GM19328 (cell line): ENCODE results near the gene THADA.

Experiments used
- ATAC-seq: cut with Tn5 transposase; IDR thresholded peaks from one replicate; pipeline ENCODE4 v1.9.1; 2021; ENCODE audit warnings: mild to moderate bottlenecking, moderate library complexity; ENCODE audit not compliant: unreplicated experiment

THADA gene

DNA sequence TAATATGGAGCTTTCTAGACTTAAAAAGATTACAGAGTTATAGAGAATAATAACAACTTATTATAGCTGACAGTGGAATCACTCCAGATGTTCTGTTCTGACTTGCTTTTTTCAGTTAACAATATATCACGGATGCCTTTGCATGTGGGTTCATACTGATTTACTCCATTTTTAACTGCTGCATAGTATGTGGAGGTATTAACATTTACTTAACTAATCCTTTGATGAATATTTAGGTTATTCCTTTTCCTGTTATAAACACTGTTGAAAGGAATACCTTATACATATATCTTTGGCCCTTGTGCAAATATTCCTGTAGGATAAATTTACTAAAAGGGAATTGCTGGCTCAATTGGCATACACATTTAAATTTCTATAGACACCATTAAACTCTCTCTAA, 336.3 kb downstream of the THADA start:
- no peak for ATAC-seq

- ATAC-seq, result no peak
Measured at GRCh38 chr2:43258547-43259156, 337.2 kb downstream of the THADA start.

GRCh38 chr2:43255296-43255910, 340.4 kb downstream of the THADA start:
- ATAC-seq, result no peak

- ATAC-seq, result no peak
Measured at GRCh38 chr2:43254331-43254730, 341.5 kb downstream of the THADA start.

- ATAC-seq, result no peak
Measured at GRCh38 chr2:43251171-43251731, 344.6 kb downstream of the THADA start.

DNA sequence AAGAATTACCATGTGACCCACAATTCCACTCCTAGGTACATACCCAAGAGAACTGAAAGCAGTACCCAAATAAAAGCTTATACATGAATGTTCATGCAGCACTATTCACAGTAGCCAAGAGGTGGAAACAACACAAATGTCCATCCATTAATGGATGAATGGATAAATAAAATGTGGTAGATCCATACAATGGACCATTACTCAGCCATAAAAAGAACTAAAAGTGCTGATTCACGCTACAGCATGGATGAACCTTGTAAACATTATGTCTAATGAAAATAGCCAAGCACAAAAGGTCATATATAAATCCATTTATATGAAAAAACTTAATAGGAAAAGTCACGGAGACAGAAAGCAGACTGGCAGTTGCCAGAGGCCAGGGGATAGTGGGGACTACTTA, 345.8 kb downstream of the THADA start:
- ATAC-seq, result no peak

DNA sequence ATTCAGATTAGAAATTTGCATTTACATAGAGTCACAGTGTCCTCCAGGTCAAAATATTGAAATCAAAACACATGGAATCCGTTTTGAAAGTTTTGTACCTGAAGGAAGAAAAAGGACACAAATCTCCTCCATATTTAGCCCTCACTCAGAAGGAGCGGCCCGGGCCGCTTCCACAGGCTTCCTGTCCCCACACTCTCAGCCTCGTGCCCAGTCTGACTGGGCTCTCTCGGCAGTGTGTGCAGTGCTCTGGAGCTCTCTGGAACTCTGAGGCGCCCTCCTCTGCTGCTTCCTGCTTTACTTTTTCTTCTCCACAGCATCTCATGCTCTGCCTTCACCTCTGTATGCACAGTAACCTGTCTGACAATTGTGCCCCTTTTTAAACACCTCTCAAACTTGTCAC, 347.2 kb downstream of the THADA start:
- ATAC-seq, result no peak

GRCh38 chr2:43246641-43247040, 349.2 kb downstream of the THADA start:
- ATAC-seq, result no peak

DNA sequence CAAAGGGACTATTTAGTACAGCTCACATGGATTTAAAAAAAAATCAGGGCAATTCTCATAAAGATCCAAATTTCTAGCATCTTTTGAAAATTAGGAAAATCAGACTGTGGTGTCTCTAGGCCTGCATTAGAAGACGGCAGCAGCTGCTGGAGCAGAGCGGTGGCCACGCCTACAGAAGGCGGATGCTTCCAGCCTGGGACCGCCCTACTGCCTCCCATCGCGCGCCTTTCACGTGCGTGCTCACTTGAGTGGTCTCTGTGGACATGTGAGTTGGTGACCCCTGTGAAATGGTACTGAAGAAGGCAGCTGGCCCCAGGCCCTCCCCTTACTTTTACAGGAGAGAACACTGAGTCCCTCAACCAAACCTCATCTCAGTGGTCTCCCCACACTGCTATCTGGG, 354.3 kb downstream of the THADA start:
- ATAC-seq, result no peak

- ATAC-seq, result no peak
Measured at GRCh38 chr2:43240766-43241150, 355.1 kb downstream of the THADA start.

DNA sequence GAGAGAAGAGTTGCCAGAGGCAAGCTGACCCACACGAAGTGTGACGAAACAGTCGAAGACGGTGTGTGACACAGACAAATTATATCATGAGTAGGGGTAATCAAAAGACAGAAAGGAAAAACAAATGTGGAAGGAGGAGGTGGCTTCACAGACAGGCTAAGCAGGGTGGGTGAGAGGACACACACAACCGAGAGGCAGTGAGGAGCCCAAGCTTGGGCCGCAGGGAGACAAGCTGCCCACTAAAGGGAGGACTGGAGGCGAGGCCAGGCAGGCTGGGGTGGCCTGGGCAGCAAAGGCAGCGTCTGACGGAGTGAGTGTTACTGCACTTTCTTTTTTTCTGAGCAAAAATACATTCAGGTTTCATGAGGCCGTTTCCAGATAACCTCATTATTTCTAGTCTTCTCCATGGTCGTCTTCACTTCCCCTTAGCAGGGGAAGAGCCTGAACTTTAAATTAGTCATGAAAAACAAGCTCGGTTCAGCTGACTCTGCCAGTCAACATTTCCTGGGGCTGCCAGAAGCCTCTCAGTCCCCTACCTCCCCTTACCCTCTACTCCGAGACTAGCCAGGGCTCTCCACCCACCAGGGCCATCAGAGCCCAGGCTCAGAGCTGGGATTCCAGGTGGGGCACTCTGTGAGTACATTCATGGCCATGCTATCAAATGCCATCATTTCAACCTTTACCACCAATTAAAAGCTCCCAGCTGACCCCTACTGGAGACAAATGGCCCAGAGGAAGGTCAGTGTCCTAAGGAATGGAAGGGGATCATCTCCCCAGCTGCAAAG, 355.7 kb downstream of the THADA start:
- no peak for ATAC-seq

DNA sequence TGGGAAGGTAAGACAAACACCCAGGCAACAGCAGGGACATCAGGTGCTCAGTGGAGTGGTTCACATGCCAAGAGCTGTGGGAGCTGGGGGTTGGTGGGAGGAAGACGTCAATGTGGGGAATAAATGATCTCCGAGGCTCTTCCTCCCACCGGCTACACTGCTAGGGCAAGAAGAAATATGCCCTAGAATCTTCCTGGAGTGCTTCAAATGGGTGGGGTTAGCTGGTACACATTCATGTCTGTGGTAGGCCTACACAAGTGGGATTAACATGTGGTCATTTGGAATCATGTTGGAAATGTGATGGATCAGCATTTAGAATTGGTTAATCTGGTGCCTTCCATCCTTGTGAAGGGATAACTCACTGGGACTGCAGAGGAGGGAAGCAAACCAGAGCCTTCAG, 357.0 kb downstream of the THADA start:
- no peak for ATAC-seq

DNA sequence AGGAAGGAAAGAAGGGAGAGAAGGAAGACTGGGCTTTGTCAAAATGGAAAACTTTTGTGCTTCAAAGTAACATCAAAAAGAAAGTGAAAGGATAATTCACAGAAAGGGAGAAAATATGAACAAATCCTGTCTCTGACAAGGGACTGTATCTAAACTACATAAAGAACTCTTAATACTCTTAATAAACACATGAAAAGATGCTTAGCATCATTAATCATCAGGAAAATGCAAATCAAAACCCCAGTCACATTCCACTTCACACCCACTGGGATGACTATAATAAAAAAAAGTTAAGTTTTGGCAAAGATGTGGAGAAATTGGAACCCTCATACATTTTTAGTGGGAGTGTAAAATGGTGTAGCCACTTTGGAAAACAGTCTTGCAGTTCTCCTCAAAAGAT, 357.7 kb downstream of the THADA start:
- ATAC-seq, result no peak

GRCh38 chr2:43233218-43234212, 362.3 kb downstream of the THADA start:
- ATAC-seq, result no peak

DNA sequence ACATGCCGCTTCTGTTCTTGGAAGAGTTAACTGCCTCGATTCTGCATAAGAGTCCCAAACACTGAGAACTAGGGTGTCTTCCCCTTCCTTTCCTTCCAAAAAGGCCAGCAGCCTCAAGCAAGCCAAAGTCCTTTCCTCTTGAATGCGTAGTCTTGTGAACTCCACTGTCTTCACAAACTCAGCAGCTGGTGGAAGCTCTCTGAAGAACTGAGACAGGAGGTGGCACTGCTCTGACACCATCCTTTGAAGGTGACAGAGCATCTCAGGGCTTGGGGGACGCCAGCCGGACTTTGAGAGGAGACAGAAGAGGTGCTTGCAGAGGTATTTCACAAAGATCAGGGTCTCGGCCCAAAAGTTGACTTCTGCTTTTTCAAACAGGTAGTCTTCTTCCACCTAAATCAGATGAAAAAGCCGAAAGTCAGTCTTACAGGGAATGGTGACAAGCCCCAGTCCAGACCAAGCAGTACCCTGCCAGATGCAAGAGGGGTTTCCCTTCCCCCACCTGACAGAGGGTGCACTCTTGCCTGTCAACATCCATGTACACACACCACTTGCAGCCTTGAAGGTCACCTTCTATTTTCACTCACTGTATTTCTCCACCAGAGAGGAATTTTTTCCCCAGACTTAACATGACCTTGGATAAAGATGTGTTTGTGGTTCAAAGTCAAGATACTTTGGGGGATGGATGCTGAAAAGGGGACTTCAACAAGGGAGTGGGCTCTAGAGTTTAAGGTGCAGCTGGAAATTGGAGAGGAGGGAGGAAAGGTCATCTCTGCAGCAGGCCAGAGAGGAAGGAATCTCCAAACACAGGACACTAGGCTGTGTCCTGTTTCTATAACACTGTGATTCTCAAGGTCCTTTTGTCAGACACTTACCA, 364.6 kb downstream of the THADA start:
- no peak for ATAC-seq

- no peak for ATAC-seq
Measured at GRCh38 chr2:43230351-43230885, 365.4 kb downstream of the THADA start.

DNA sequence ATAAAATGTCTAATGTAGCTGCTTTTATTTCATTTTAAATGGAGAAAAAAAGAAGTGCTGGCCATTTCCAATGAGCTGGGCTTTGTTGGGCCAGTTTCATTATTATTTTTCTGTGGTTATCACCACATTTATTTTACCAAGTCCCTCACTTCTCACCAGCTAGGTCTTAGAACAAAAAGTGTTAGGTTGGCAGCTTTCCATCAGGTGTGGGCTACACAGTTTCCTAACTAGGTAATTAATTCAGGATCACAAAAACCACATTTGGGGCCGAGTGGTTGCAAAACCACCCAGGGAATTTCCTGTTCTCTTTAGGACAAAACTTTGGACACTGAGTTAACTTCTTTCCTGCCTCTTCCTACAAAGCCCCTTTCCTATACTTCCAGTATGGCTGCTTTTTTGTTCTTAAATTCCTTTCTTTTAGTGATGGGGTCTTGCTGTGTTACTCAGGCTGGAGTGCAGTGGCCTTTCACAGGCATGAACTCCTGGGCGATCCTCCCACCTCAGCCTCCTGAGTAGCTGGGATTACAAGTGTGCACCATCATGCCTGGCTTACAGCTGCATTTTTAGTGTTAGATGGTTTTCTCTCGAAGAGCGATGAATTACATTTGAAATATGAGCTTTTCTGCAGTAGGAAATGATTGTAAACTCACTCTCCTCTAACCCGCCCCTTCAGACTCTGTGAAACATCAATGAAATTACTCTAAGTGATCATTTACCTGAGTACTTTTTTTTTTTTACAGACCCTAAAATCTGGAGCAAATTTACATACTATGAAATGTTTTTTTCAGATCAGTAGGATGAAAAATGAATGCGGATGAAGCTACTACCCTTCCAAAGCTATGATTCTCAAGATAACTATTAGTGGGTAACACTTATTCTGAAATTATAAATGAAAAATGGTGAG, 366.8 kb downstream of the THADA start:
- no peak for ATAC-seq

- no peak for ATAC-seq
Measured at GRCh38 chr2:43228321-43228751, 367.5 kb downstream of the THADA start.
